ENCODE results near the gene MTPN.

- TF ChIP-seq CTCF (IDR thresholded peaks at IDR 0.05) (no peak), POLR2A (IDR thresholded peaks at IDR 0.05) (no peak)
Observed at GRCh38 chr7:135993950-135994349, 16.8 kb upstream of the MTPN start.
